IMR-90 (cell line): ENCODE measurements around the gene DLX1. TPM values are rescaled to one million over a fixed set of nuclear protein-coding genes. Genes with fewer than 3 reads are reported as not detected.

Experiments
- ATAC-seq: fragments of 200-7000 bp; cut with Tn5 transposase; 2 replicates; pipeline ENCODE4 v1.9.1; 2020; ENCODE audit warnings: low read depth, mild to moderate bottlenecking, moderate library complexity
- BruUV-seq: library from RNA; stranded (reverse); fragments of 400-500 nt; replicated peaks from 2 replicates; lab custom pipeline; 2021; lab: Mats Ljungman, UMichigan
- CTCF ChIA-PET: fragments of 300-600 bp; formaldehyde crosslinking; extraction: SDS; loops from one replicate; lab custom pipeline; 2021; ENCODE audit warnings: antibody characterized with exemption; lab: Yijun Ruan, JAX
- POLR2A ChIA-PET: fragments of 300-600 bp; sonication (Branson Sonifier 250); formaldehyde crosslinking; loops from one replicate; lab custom pipeline; 2022; ENCODE audit warnings: antibody characterized with exemption; ENCODE audit not compliant: unreplicated experiment; lab: Charles Lee
- DNase-seq: peaks from one replicate; pipeline ENCODE4 v3.0.0; 2013
- H2AFZ ChIP-seq: replicated peaks from 2 replicates; pipeline ENCODE3; 2013; ENCODE audit warnings: low read length, mild to moderate bottlenecking; ENCODE audit not compliant: poor library complexity
- H2AK5ac ChIP-seq: 2 replicates; pipeline ENCODE4 v1.6.1; 2013; ENCODE audit warnings: low read depth, low read length, inconsistent platforms
- H2AK9ac ChIP-seq: replicated peaks from 2 replicates; pipeline ENCODE3; 2013; ENCODE audit warnings: mild to moderate bottlenecking, low read depth, low read length, moderate library complexity; ENCODE audit not compliant: poor library complexity
- H2BK120ac ChIP-seq: 2 replicates; pipeline ENCODE4 v1.6.1; 2013; ENCODE audit warnings: low read depth, low read length, inconsistent platforms
- H2BK15ac ChIP-seq: 3 replicates; pipeline ENCODE4 v1.6.1; 2013; ENCODE audit warnings: low read depth, low read length, inconsistent platforms
- H2BK20ac ChIP-seq: 2 replicates; pipeline ENCODE4 v1.6.1; 2013; ENCODE audit warnings: low read depth, mild to moderate bottlenecking, inconsistent platforms, low read length, moderate library complexity
- H2BK5ac ChIP-seq: 2 replicates; pipeline ENCODE4 v1.6.1; 2013; ENCODE audit warnings: mild to moderate bottlenecking, low read depth, low read length, inconsistent platforms; ENCODE audit not compliant: poor library complexity, severe bottlenecking
- H3K14ac ChIP-seq: replicated peaks from 2 replicates; pipeline ENCODE4 v1.6.1; 2013; ENCODE audit warnings: low read depth, low read length, inconsistent platforms
- H3K18ac ChIP-seq: 2 replicates; pipeline ENCODE4 v1.6.1; 2013; ENCODE audit warnings: low read depth, low read length, control low read depth
- H3K23ac ChIP-seq: 2 replicates; pipeline ENCODE4 v1.6.1; 2013; ENCODE audit warnings: low read depth, low read length, inconsistent platforms
- H3K27ac ChIP-seq: 2 replicates; pipeline ENCODE4 v1.5.1; 2013; ENCODE audit warnings: mild to moderate bottlenecking, control low read depth, low read length; ENCODE audit not compliant: insufficient read depth
- H3K27me3 ChIP-seq: 2 replicates; pipeline ENCODE4 v1.6.1; 2013; ENCODE audit warnings: low read length; ENCODE audit not compliant: control insufficient read depth, insufficient read depth
- H3K36me3 ChIP-seq: 2 replicates; pipeline ENCODE4 v1.6.1; 2013; ENCODE audit warnings: low read length, mixed read lengths; ENCODE audit not compliant: control insufficient read depth, insufficient read depth
- H3K4ac ChIP-seq: 2 replicates; pipeline ENCODE4 v1.6.1; 2013; ENCODE audit warnings: low read depth, low read length, inconsistent platforms
- H3K4me1 ChIP-seq: 2 replicates; pipeline ENCODE4 v1.6.1; 2013; ENCODE audit warnings: low read length, mixed read lengths; ENCODE audit not compliant: control insufficient read depth, insufficient read depth
- H3K4me2 ChIP-seq: 2 replicates; pipeline ENCODE4 v1.6.1; 2013; ENCODE audit warnings: low read depth, mild to moderate bottlenecking, control low read depth, low read length, moderate library complexity
- H3K4me3 ChIP-seq: 2 replicates; pipeline ENCODE4 v1.5.1; 2013; ENCODE audit warnings: low read depth, mild to moderate bottlenecking, control low read depth, low read length, moderate library complexity; ENCODE audit not compliant: insufficient read depth
- H3K56ac ChIP-seq: 2 replicates; pipeline ENCODE4 v1.6.1; 2013; ENCODE audit warnings: low read length, inconsistent platforms; ENCODE audit not compliant: insufficient read depth; ENCODE audit errors: extremely low read depth
- H3K79me1 ChIP-seq, 2 experiments: 2 replicates each; pipeline ENCODE4 v1.6.1; 2013; ENCODE audit warnings: low read length in 2 of 2, inconsistent platforms in 1 of 2, low read depth in 1 of 2
- H3K9ac ChIP-seq: 2 replicates; pipeline ENCODE4 v1.6.1; 2013; ENCODE audit warnings: low read depth, low read length, control low read depth
- H3K9me1 ChIP-seq: 2 replicates; pipeline ENCODE4 v1.6.1; 2013; ENCODE audit warnings: low read length, inconsistent platforms; ENCODE audit not compliant: insufficient read depth
- H3K9me3 ChIP-seq: 2 replicates; pipeline ENCODE4 v1.6.1; 2013; ENCODE audit warnings: low read length; ENCODE audit not compliant: control insufficient read depth, insufficient read depth
- H4K20me1 ChIP-seq: 2 replicates; pipeline ENCODE4 v1.6.1; 2013; ENCODE audit warnings: low read length, inconsistent platforms; ENCODE audit not compliant: insufficient read depth
- H4K5ac ChIP-seq: 2 replicates; pipeline ENCODE4 v1.6.1; 2013; ENCODE audit warnings: mild to moderate bottlenecking, low read depth, low read length, control low read depth
- H4K8ac ChIP-seq, 2 experiments: 2 replicates each; pipeline ENCODE4 v1.6.1; 2013; ENCODE audit warnings: low read depth in 2 of 2, low read length in 2 of 2, control low read depth in 1 of 2, inconsistent platforms in 1 of 2
- H4K91ac ChIP-seq: 2 replicates; pipeline ENCODE4 v1.6.1; 2013; ENCODE audit warnings: low read depth, low read length, inconsistent platforms; ENCODE audit not compliant: insufficient read depth
- BHLHE40 ChIP-seq: fragments of 150-350 bp; IDR thresholded peaks from 2 replicates; pipeline ENCODE4 v1.6.1; 2016; ENCODE audit warnings: mild to moderate bottlenecking, low read depth, low read length
- CHD1 ChIP-seq: IDR thresholded peaks from 2 replicates; pipeline ENCODE4 v1.6.1; 2012; ENCODE audit warnings: low read depth, low read length, improper control_type of control experiment
- MAFK ChIP-seq: IDR thresholded peaks from 2 replicates; pipeline ENCODE4 v1.6.1; 2012; ENCODE audit warnings: low read depth, low read length, improper control_type of control experiment
- MAZ ChIP-seq: IDR thresholded peaks from 2 replicates; pipeline ENCODE4 v1.6.1; 2012; ENCODE audit warnings: low read depth, mild to moderate bottlenecking, low read length, improper control_type of control experiment, moderate library complexity, borderline replicate concordance
- NFE2L2 ChIP-seq: fragments of 150-350 bp; IDR thresholded peaks from 2 replicates; pipeline ENCODE4 v1.6.1; 2016; ENCODE audit warnings: low read depth, mild to moderate bottlenecking, low read length
- RAD21 ChIP-seq: IDR thresholded peaks from 2 replicates; pipeline ENCODE4 v1.6.1; 2012; ENCODE audit warnings: low read length, improper control_type of control experiment
- RCOR1 ChIP-seq: IDR thresholded peaks from 2 replicates; pipeline ENCODE4 v1.6.1; 2012; ENCODE audit warnings: mild to moderate bottlenecking, low read length, improper control_type of control experiment; ENCODE audit not compliant: insufficient replicate concordance
- RFX5 ChIP-seq: IDR thresholded peaks from 2 replicates; pipeline ENCODE4 v1.8.0; 2012; ENCODE audit warnings: low read depth, mild to moderate bottlenecking, low read length, moderate library complexity
- SMC3 ChIP-seq: fragments of 150-350 bp; IDR thresholded peaks from 2 replicates; pipeline ENCODE4 v1.6.1; 2016; ENCODE audit warnings: low read depth, mild to moderate bottlenecking, antibody characterized with exemption, low read length, moderate library complexity
- WGBS, 2 experiments: methylation state at CpG; one replicate each; pipeline versions ENCODE4 v1.1.5 to v1.1.7; 2013; ENCODE audit warnings: missing lambda C conversion rate in 2 of 2; ENCODE audit not compliant: insufficient read length in 1 of 2; ENCODE audit errors: extremely low coverage in 2 of 2; 5-methylcytosine and 5-hydroxymethylcytosine counted together
- dilution Hi-C: fragments of 300-500 bp; cut with HindIII; formaldehyde crosslinking; loops from one replicate; pipeline ENCODE4 v1.14.3; 2018; ENCODE audit warnings: low sequenced_read_pairs; ENCODE audit not compliant: unreplicated experiment
- in situ Hi-C: fragments of 300-500 bp; cut with MboI; formaldehyde crosslinking; loops from 3 replicates; pipeline ENCODE4 v1.14.3; 2019; ENCODE audit warnings: low sequenced_read_pairs, inconsistent platforms, mixed read lengths
- intact Hi-C: fragments of 100-400 bp; cut with micrococcal nuclease; formaldehyde crosslinking; loops from 2 replicates; pipeline ENCODE4 v1.10.0; 2022
- polyA plus RNA-seq, 3 experiments: library from polyadenylated mRNA; depleted of rRNA; stranded (reverse); fragments of >200 nt; gene quantifications; 2 replicates each; pipeline ENCODE4 v1.2.3, GENCODE V29; 2012; ENCODE audit warnings: low replicate concordance in 1 of 3
- total RNA-seq: library from RNA; depleted of rRNA; stranded (reverse); fragments of >200 nt; gene quantifications from 2 replicates; pipeline ENCODE4 v1.2.3, GENCODE V29; 2012
- TF ChIP-seq, protein P1 (sequence below): conservative IDR thresholded peaks from 2 replicates; pipeline ENCODE4 v1.5.1; 2012; ENCODE audit warnings: mild to moderate bottlenecking, low read depth, low read length, improper control_type of control experiment

DLX1 gene
- total and polyA plus RNA-seq, 2 of the 4 experiments (the other 2 are of a cell fraction), result 0.36 to 2.2 TPM

GRCh38 chr2:172079838-172080640 is 5.3 kb upstream of the DLX1 start:
- H3K18ac ChIP-seq, result no peak overlapping the region
- intact Hi-C loops, result loop anchor here (5.0 kb wide), 1 partner anchor 43 kb away; no protein-coding TSS in a partner anchor
- no peak overlapping the region for H2BK120ac ChIP-seq
- H3K9me1 ChIP-seq, result no peaks in the 10 kb centered on the region
- no peak overlapping the region for H4K91ac ChIP-seq
- H3K14ac ChIP-seq, result no peak overlapping the region
- DNase-seq (peak; percentile 22), ATAC-seq (no peak)
- no peak overlapping the region for H4K8ac ChIP-seq
- H2AK5ac ChIP-seq, result no peak overlapping the region
- peaks cover 44% of the 10 kb centered on the region for H3K27me3 ChIP-seq
- ChIA-PET POLR2A (no interaction called here), CTCF (no interaction called here)
- no peak overlapping the region for H2BK15ac ChIP-seq
- H2AFZ ChIP-seq, result no peak overlapping the region
- dilution Hi-C loops, result no loop called here
- no peak overlapping the region for H3K4me3 ChIP-seq
- peaks cover 12% of the 10 kb centered on the region for H3K9me3 ChIP-seq
- H3K27ac ChIP-seq, result no peak overlapping the region
- H3K4me1 ChIP-seq, result no peaks in the 10 kb centered on the region
- whole genome bisulfite sequencing, 2 experiments, result 19% methylated on average over 5 of the region's 38 CpGs; no CpG with 5 or more reads in 1 of the 2 experiments
- no peak overlapping the region for H3K4me2 ChIP-seq
- H3K36me3 ChIP-seq, result no peaks in the 10 kb centered on the region
- in situ Hi-C loops, result no loop called here
- H3K9ac ChIP-seq, result no peak overlapping the region
- H4K5ac ChIP-seq, result no peak overlapping the region
- no TSS peak for BruUV-seq
- no peak overlapping the region for H3K4ac ChIP-seq
- H3K23ac ChIP-seq, result no peak overlapping the region
- no peak overlapping the region for H2BK5ac ChIP-seq
- H2AK9ac ChIP-seq, result no peak overlapping the region
- TF ChIP-seq MAFK (no peak), RAD21 (no peak), BHLHE40 (no peak), SMC3 (no peak), RFX5 (no peak), RCOR1 (no peak), NFE2L2 (no peak), MAZ (no peak), CHD1 (no peak)
- TF ChIP-seq, protein P1, sequence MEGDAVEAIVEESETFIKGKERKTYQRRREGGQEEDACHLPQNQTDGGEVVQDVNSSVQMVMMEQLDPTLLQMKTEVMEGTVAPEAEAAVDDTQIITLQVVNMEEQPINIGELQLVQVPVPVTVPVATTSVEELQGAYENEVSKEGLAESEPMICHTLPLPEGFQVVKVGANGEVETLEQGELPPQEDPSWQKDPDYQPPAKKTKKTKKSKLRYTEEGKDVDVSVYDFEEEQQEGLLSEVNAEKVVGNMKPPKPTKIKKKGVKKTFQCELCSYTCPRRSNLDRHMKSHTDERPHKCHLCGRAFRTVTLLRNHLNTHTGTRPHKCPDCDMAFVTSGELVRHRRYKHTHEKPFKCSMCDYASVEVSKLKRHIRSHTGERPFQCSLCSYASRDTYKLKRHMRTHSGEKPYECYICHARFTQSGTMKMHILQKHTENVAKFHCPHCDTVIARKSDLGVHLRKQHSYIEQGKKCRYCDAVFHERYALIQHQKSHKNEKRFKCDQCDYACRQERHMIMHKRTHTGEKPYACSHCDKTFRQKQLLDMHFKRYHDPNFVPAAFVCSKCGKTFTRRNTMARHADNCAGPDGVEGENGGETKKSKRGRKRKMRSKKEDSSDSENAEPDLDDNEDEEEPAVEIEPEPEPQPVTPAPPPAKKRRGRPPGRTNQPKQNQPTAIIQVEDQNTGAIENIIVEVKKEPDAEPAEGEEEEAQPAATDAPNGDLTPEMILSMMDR, result no peak
- H4K20me1 ChIP-seq, result no peaks in the 10 kb centered on the region
- no peak overlapping the region for H3K56ac ChIP-seq
- H3K79me1 ChIP-seq, result no peaks in the 10 kb centered on the region
- H2BK20ac ChIP-seq, result no peak overlapping the region
